Measurements from ENCODE around the gene RASL10B. TPM values are rescaled to one million over a fixed set of nuclear protein-coding genes. Genes with fewer than 3 reads are reported as not detected.

The RASL10B gene
- total RNA-seq, 1 donor from 2014 or later = 3.3 TPM

DNA sequence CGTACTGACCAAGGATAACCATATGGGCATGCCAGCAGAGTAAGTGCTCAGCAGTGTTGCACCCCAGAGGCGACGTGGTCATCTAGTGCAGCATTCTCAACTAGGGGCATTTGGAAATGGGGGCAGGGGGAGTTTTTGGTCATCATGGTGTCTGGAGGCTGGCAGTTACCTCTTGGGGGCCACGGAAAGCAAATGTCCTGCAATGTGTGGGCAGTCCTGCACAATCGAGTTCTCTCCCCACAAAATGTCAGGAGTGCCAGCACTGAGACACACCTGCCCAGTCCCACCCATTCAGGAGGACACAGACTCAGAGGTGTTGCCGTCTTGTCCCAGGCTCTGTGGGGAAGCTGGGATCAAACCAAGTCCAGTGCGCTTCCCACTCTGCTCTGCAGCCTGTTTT, 3.0 kb downstream of the RASL10B start:
- Mint-ChIP-seq H3K4me3 (ENCODE audit: unreplicated experiment) (no peak overlapping the region), H3K9me3 (ENCODE audit: unreplicated experiment) (peaks cover 4% of the 10 kb centered on the region), H3K27me3 (ENCODE audit: unreplicated experiment) (peaks cover 2% of the 10 kb centered on the region), H3K27ac (ENCODE audit: unreplicated experiment) (no peak overlapping the region), H3K36me3 (ENCODE audit: unreplicated experiment) (no peaks in the 10 kb centered on the region), H3K4me1 (ENCODE audit: low read depth, unreplicated experiment) (peaks cover 5% of the 10 kb centered on the region)
- DNase-seq = no peak
- TF ChIP-seq, protein P1, sequence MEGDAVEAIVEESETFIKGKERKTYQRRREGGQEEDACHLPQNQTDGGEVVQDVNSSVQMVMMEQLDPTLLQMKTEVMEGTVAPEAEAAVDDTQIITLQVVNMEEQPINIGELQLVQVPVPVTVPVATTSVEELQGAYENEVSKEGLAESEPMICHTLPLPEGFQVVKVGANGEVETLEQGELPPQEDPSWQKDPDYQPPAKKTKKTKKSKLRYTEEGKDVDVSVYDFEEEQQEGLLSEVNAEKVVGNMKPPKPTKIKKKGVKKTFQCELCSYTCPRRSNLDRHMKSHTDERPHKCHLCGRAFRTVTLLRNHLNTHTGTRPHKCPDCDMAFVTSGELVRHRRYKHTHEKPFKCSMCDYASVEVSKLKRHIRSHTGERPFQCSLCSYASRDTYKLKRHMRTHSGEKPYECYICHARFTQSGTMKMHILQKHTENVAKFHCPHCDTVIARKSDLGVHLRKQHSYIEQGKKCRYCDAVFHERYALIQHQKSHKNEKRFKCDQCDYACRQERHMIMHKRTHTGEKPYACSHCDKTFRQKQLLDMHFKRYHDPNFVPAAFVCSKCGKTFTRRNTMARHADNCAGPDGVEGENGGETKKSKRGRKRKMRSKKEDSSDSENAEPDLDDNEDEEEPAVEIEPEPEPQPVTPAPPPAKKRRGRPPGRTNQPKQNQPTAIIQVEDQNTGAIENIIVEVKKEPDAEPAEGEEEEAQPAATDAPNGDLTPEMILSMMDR (IDR thresholded peaks at IDR 0.05; ENCODE audit: partially characterized antibody, unreplicated experiment) = no peak

DNA sequence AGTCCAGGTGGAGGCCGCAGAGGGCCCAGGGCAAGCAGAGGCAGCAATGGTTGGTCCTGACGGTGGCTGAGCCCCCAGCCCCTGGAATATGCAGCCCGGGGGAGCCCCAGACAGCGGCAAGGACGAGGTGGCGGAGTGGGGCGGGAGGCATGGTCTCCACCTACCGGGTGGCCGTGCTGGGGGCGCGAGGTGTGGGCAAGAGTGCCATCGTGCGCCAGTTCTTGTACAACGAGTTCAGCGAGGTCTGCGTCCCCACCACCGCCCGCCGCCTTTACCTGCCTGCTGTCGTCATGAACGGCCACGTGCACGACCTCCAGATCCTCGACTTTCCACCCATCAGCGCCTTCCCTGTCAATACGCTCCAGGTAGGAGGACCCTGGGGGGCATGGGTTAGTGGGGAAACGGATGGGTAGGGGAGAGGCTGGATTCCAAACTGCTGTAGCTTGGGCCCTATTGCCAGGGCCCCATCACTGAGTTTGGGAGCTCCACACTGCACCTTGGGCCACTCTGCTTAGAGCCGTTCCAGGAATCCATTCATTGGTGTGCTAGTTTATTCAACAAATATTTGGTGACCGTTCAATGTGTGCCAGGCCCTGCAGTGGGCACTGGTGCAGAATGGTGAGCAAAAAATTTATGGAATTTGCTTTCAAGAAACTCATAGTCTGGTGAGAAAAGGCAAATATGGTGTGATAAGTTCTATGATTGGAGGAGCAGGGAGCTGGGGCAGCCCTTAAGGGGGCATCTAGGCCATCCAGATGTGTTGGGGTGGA, 3.8 kb downstream of the RASL10B start:
- Mint-ChIP-seq H3K36me3 (ENCODE audit: unreplicated experiment) (peaks cover 5% of the 10 kb centered on the region), H3K4me1 (ENCODE audit: low read depth, unreplicated experiment) (peaks cover 5% of the 10 kb centered on the region), H3K9me3 (ENCODE audit: unreplicated experiment) (peaks cover 6% of the 10 kb centered on the region), H3K27ac (ENCODE audit: unreplicated experiment) (no peak overlapping the region), H3K4me3 (ENCODE audit: unreplicated experiment) (no peak overlapping the region), H3K27me3 (ENCODE audit: unreplicated experiment) (peaks cover 8% of the 10 kb centered on the region)
- no peak for DNase-seq
- TF ChIP-seq, protein P1 (IDR thresholded peaks at IDR 0.05; ENCODE audit: partially characterized antibody, unreplicated experiment) = no peak

DNA sequence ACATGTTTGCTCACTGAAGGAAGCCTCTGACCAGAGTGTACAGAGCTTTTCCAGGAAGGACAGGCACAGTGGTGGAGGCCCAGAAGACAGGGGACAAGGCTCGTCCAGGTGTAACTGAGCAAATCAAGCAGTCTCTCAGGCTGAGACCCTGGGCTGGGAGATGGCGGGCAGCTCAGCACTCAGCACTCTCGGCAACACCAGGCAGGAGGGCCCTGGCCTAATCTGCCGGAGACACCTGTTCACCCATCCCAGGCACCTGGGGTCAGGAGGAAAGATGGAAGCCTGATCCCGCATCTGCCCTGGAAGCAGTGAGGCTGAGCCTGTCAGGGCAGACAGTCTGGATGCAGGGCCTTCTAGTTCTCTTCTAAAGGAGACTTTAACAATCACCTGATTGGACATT, 4.8 kb downstream of the RASL10B start:
- no peak overlapping the region for H3K27ac Mint-ChIP-seq (ENCODE audit: unreplicated experiment)
- H3K4me1 Mint-ChIP-seq (ENCODE audit: low read depth, unreplicated experiment) = no peaks in the 10 kb centered on the region
- peaks cover 11% of the 10 kb centered on the region for H3K27me3 Mint-ChIP-seq (ENCODE audit: unreplicated experiment)
- no peak overlapping the region for H3K4me3 Mint-ChIP-seq (ENCODE audit: unreplicated experiment)
- TF ChIP-seq, protein P1 (IDR thresholded peaks at IDR 0.05; ENCODE audit: partially characterized antibody, unreplicated experiment) = no peak
- peaks cover 6% of the 10 kb centered on the region for H3K9me3 Mint-ChIP-seq (ENCODE audit: unreplicated experiment)
- H3K36me3 Mint-ChIP-seq (ENCODE audit: unreplicated experiment) = peaks cover 5% of the 10 kb centered on the region
- no peak for DNase-seq

DNA sequence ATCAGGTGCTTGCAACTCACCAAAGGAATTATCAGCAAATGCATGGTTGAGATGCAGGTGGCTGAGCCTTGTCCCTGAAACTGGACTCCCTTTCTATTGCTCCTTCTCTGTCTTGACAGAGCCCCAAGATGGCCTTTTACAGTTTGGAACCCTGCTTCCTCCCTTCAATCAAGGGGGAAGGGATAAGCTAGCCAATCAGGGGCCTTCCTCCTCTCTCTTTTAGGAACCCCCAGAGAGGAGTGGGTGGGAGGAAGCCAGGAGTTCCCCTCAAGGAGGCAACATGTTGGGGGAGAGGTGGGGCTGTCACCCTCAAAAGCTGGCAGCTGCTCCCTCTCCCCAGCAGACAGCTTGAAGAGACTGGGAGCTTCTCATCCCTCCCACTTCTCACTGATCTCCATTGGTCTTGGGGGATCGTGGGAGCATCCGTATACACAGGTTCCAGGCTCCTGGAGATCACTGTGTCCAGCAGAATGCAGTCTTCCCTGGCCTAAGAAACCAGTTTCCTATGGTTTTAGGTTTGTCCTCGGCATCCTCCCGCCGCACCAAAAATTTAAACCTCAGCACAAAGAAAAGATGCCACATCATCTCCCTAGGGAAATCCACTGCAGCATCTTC, 7.2 kb downstream of the RASL10B start:
- Mint-ChIP-seq H3K4me1 (ENCODE audit: low read depth, unreplicated experiment) (no peaks in the 10 kb centered on the region), H3K9me3 (ENCODE audit: unreplicated experiment) (peaks cover 10% of the 10 kb centered on the region), H3K27me3 (ENCODE audit: unreplicated experiment) (peaks cover 11% of the 10 kb centered on the region), H3K27ac (ENCODE audit: unreplicated experiment) (no peak overlapping the region), H3K4me3 (ENCODE audit: unreplicated experiment) (no peak overlapping the region), H3K36me3 (ENCODE audit: unreplicated experiment) (peaks cover 5% of the 10 kb centered on the region)
- TF ChIP-seq, protein P1 (IDR thresholded peaks at IDR 0.05; ENCODE audit: partially characterized antibody, unreplicated experiment) = no peak
- DNase-seq = no peak

DNA sequence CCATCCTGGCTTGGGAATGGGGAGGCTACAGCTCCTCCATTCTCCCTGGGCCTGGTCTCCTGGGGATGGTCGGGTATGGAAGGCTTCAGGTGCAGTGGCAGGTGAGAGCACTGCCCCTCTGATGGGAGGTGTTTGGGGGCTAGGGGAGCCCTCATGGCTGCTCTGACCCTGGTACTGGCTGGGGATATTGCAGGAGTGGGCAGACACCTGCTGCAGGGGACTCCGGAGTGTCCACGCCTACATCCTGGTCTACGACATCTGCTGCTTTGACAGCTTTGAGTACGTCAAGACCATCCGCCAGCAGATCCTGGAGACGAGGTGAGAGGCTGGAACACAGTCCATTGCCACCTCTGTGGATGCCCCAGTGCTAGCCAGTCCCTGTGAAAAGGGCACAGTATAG, 8.8 kb downstream of the RASL10B start:
- Mint-ChIP-seq H3K27ac (ENCODE audit: unreplicated experiment) (no peak overlapping the region), H3K27me3 (ENCODE audit: unreplicated experiment) (peaks cover 15% of the 10 kb centered on the region), H3K4me1 (ENCODE audit: low read depth, unreplicated experiment) (no peaks in the 10 kb centered on the region), H3K36me3 (ENCODE audit: unreplicated experiment) (peaks cover 5% of the 10 kb centered on the region), H3K9me3 (ENCODE audit: unreplicated experiment) (peaks cover 8% of the 10 kb centered on the region), H3K4me3 (ENCODE audit: unreplicated experiment) (no peak overlapping the region)
- DNase-seq = no peak
- TF ChIP-seq, protein P1 (IDR thresholded peaks at IDR 0.05; ENCODE audit: partially characterized antibody, unreplicated experiment) = no peak
